Daoy (cell line): ENCODE measurements around the gene HRG. TPM values are rescaled to one million over a fixed set of nuclear protein-coding genes. Genes with fewer than 3 reads are reported as not detected.
"Not testable (repeated sequence)": the region's sequence is repeated elsewhere in the genome, so short reads cannot be mapped to it uniquely, and the experiment has no call there.

Source experiments
- DNase-seq: peaks from one replicate; pipeline ENCODE4 v3.0.0-alpha.2; 2015; ENCODE audit warnings: low read depth
- total RNA-seq: library from RNA; depleted of rRNA; stranded (reverse); fragments of >200 nt; shearing (Covaris generic); gene quantifications from 2 replicates; pipeline ENCODE4 v1.2.3, GENCODE V29; 2014; rRNA removed

Gene HRG
- not detected in 2 replicates for total RNA-seq

- no peak for DNase-seq
These were observed at the start of gene HRG for GRCh38 chr3:186665625-186666188. HRG (plus strand) TSS chr3:186666014; CDS start chr3:186666032, 18 bp downstream.

- DNase-seq: no peak
These were observed 49.6 kb upstream of the HRG start for GRCh38 chr3:186616299-186616617.

- DNase-seq: peak; percentile 98
These were observed 48.5 kb upstream of the HRG start for GRCh38 chr3:186617036-186617946.

GRCh38 chr3:186618318-186618938 is 47.4 kb upstream of the HRG start:
- no peak for DNase-seq

GRCh38 chr3:186619787-186620212 is 46.0 kb upstream of the HRG start:
- DNase-seq: no peak

GRCh38 chr3:186620213-186621092 is 45.4 kb upstream of the HRG start:
- DNase-seq: no peak

- no peak for DNase-seq
These were observed 43.7 kb upstream of the HRG start for GRCh38 chr3:186621894-186622650.

- no peak for DNase-seq
These were observed 43.0 kb upstream of the HRG start for GRCh38 chr3:186622651-186623310.

- DNase-seq: no peak
These were observed 41.2 kb upstream of the HRG start for GRCh38 chr3:186624598-186624997.

- DNase-seq: no peak
These were observed 40.2 kb upstream of the HRG start for GRCh38 chr3:186625600-186626042.

GRCh38 chr3:186626254-186626847 is 39.5 kb upstream of the HRG start:
- no peak for DNase-seq

GRCh38 chr3:186627852-186628414 is 37.9 kb upstream of the HRG start:
- DNase-seq: no peak

- no peak for DNase-seq
These were observed 37.1 kb upstream of the HRG start for GRCh38 chr3:186628756-186629155.

GRCh38 chr3:186630950-186631641 is 34.7 kb upstream of the HRG start:
- DNase-seq: no peak

- no peak for DNase-seq
These were observed 32.3 kb upstream of the HRG start for GRCh38 chr3:186633481-186633880.

- DNase-seq: not testable (repeated sequence)
These were observed 31.6 kb upstream of the HRG start for GRCh38 chr3:186634207-186634606.

- DNase-seq: no peak
These were observed 30.3 kb upstream of the HRG start for GRCh38 chr3:186635532-186635931.

GRCh38 chr3:186636536-186636935 is 29.3 kb upstream of the HRG start:
- no peak for DNase-seq

GRCh38 chr3:186637686-186638085 is 28.1 kb upstream of the HRG start:
- DNase-seq: no peak
